CD4-positive, alpha-beta T cell (primary cell): ENCODE results near the gene ADGRG7. TPM values are rescaled to one million over a fixed set of nuclear protein-coding genes. Genes with fewer than 3 reads are reported as not detected.

Source experiments
- ATAC-seq: fragments of 200-7000 bp; cut with Tn5 transposase; one replicate; pipeline ENCODE4 v1.10.0; 2022; ENCODE audit warnings: mild to moderate bottlenecking; ENCODE audit not compliant: poor library complexity
- CTCF ChIA-PET: fragments of 350-600 bp; sonication (Branson Sonifier 250); formaldehyde crosslinking; loops from one replicate; lab custom pipeline; 2021; ENCODE audit warnings: antibody characterized with exemption, inconsistent platforms; lab: Charles Lee
- POLR2A ChIA-PET: fragments of 350-600 bp; sonication (Branson Sonifier 250); formaldehyde crosslinking; loops from one replicate; lab custom pipeline; 2021; ENCODE audit warnings: antibody characterized with exemption, inconsistent platforms; lab: Charles Lee
- DNase-seq, 14 experiments: peaks; one replicate each; pipeline ENCODE4 v3.0.0-alpha.2; 2013 to 2020; ENCODE audit warnings: mixed read lengths in 2 of 14
- H3K27ac ChIP-seq, 2 donors: one replicate each; pipeline versions ENCODE4 v1.5.1 to v1.7.0; 2013; ENCODE audit warnings: low read length in 2 of 2, low read depth in 1 of 2, mild to moderate bottlenecking in 1 of 2
- H3K27me3 ChIP-seq, 2 experiments: 1 replicate in 1 of 2; 2 replicates in 1 of 2; pipeline versions ENCODE4 v1.6.1 to v1.7.0; 2013; ENCODE audit warnings: low read length in 2 of 2, control low read depth in 1 of 2, mild to moderate bottlenecking in 1 of 2, moderate library complexity in 1 of 2; ENCODE audit not compliant: insufficient read depth in 2 of 2, control insufficient read depth in 1 of 2
- H3K36me3 ChIP-seq: one replicate; pipeline ENCODE4 v1.6.1; 2013; ENCODE audit warnings: low read length, control low read depth; ENCODE audit not compliant: insufficient read depth
- H3K4me1 ChIP-seq: one replicate; pipeline ENCODE4 v1.6.1; 2013; ENCODE audit warnings: low read length, control low read depth; ENCODE audit not compliant: insufficient read depth
- H3K4me3 ChIP-seq: one replicate; pipeline ENCODE4 v1.5.1; 2013; ENCODE audit warnings: mild to moderate bottlenecking, low read length, moderate library complexity
- H3K9me3 ChIP-seq, 2 experiments: 1 replicate in 1 of 2; 2 replicates in 1 of 2; pipeline versions ENCODE4 v1.6.1 to v1.7.0; 2013; ENCODE audit warnings: low read length in 2 of 2, mild to moderate bottlenecking in 2 of 2, control low read depth in 1 of 2, moderate library complexity in 1 of 2; ENCODE audit not compliant: control insufficient read depth in 1 of 2, insufficient read depth in 1 of 2
- H3K27ac Mint-ChIP-seq: one replicate; pipeline ENCODE4 v1.8.0; 2020; ENCODE audit warnings: mixed read lengths
- H3K27me3 Mint-ChIP-seq: one replicate; pipeline ENCODE4 v1.8.0; 2021; ENCODE audit warnings: mixed read lengths
- H3K36me3 Mint-ChIP-seq: one replicate; pipeline ENCODE4 v1.8.0; 2021; ENCODE audit warnings: low read depth, mixed read lengths
- H3K4me1 Mint-ChIP-seq: one replicate; pipeline ENCODE4 v1.8.0; 2021; ENCODE audit warnings: low read depth, mixed read lengths
- H3K4me3 Mint-ChIP-seq: one replicate; pipeline ENCODE4 v1.8.0; 2020; ENCODE audit warnings: mild to moderate bottlenecking, mixed read lengths
- H3K9me3 Mint-ChIP-seq: one replicate; pipeline ENCODE4 v1.8.0; 2020; ENCODE audit warnings: mixed read lengths
- CTCF ChIP-seq: fragments of 200-600 bp; IDR thresholded peaks from one replicate; pipeline ENCODE4 v1.8.0; 2022; ENCODE audit warnings: antibody characterized with exemption, mild to moderate bottlenecking
- intact Hi-C, 2 experiments: fragments of 100-400 bp; cut with DNase I in 1 of 2; cut with micrococcal nuclease in 1 of 2; formaldehyde crosslinking; loops; one replicate each; pipeline versions ENCODE4 v1.15.1 to v1.9.0; 2023 to 2025; cut with DNase I, micrococcal nuclease
- total RNA-seq, 174 experiments: library from RNA in 2 of 174; stranded (reverse) in 2 of 174; gene quantifications; one replicate each; pipeline ENCODE4 v1.2.3 and lab custom pipeline; 2021 to 2026

Gene ADGRG7
- total RNA-seq, 2 experiments from 2014 or later, result not detected

- Mint-ChIP-seq H3K36me3 (peaks cover 94% of the 10 kb centered on the region), H3K27me3 (no peaks in the 10 kb centered on the region), H3K4me1 (peaks cover 25% of the 10 kb centered on the region), H3K9me3 (no peaks in the 10 kb centered on the region), H3K27ac (no peak overlapping the region), H3K4me3 (no peak overlapping the region)
- ATAC-seq (no peak), DNase-seq (no peak)
- no peak for TF ChIP-seq CTCF
- CTCF ChIA-PET, result no interaction called here
- POLR2A ChIA-PET, result no interaction called here
- intact Hi-C loops, result no loop called here
- Histone ChIP-seq H3K27ac (no peak overlapping the region), H3K36me3 (peaks cover 75% of the 10 kb centered on the region), H3K9me3 (no peaks in the 10 kb centered on the region), H3K27me3 (no peaks in the 10 kb centered on the region), H3K4me1 (no peaks in the 10 kb centered on the region), H3K4me3 (no peak overlapping the region)
These were observed 121.1 kb downstream of the ADGRG7 start for GRCh38 chr3:100730524-100730923.

GRCh38 chr3:100732435-100732834 lies 123.0 kb downstream of the ADGRG7 start:
- H3K27me3 Mint-ChIP-seq, result no peaks in the 10 kb centered on the region
- no peaks in the 10 kb centered on the region for H3K9me3 ChIP-seq
- TF ChIP-seq CTCF, result no peak
- H3K4me1 ChIP-seq, result no peaks in the 10 kb centered on the region
- H3K27ac Mint-ChIP-seq, result no peak overlapping the region
- intact Hi-C loops, result no loop called here
- H3K9me3 Mint-ChIP-seq, result no peaks in the 10 kb centered on the region
- no peaks in the 10 kb centered on the region for H3K27me3 ChIP-seq
- no peak overlapping the region for H3K4me3 ChIP-seq
- H3K4me3 Mint-ChIP-seq, result no peak overlapping the region
- DNase-seq (no peak), ATAC-seq (no peak)
- H3K36me3 Mint-ChIP-seq, result peaks cover 94% of the 10 kb centered on the region
- peaks cover 79% of the 10 kb centered on the region for H3K36me3 ChIP-seq
- H3K4me1 Mint-ChIP-seq, result peaks cover 7% of the 10 kb centered on the region
- ChIA-PET POLR2A (no interaction called here), CTCF (no interaction called here)
- H3K27ac ChIP-seq, result no peak overlapping the region

- H3K27me3 ChIP-seq, result no peaks in the 10 kb centered on the region
- Mint-ChIP-seq H3K27ac (no peak overlapping the region), H3K4me3 (no peak overlapping the region), H3K36me3 (peaks cover 94% of the 10 kb centered on the region), H3K9me3 (no peaks in the 10 kb centered on the region), H3K4me1 (no peaks in the 10 kb centered on the region), H3K27me3 (no peaks in the 10 kb centered on the region)
- POLR2A ChIA-PET, result no interaction called here
- no peak overlapping the region for H3K4me3 ChIP-seq
- H3K4me1 ChIP-seq, result no peaks in the 10 kb centered on the region
- no peaks in the 10 kb centered on the region for H3K9me3 ChIP-seq
- DNase-seq, result peak in 1 of 14 experiments; percentile 8
- ATAC-seq, result no peak
- TF ChIP-seq CTCF, result no peak
- intact Hi-C loops, result no loop called here
- CTCF ChIA-PET, result no interaction called here
- no peak overlapping the region for H3K27ac ChIP-seq
- H3K36me3 ChIP-seq, result peaks cover 95% of the 10 kb centered on the region
These were observed 127.9 kb downstream of the ADGRG7 start for GRCh38 chr3:100737334-100737733.
